ENCODE measurements around the gene TPRG1L. TPM values are rescaled to one million over a fixed set of nuclear protein-coding genes. Genes with fewer than 3 reads are reported as not detected.

TPRG1L gene
- total and polyA plus RNA-seq, 10 of the 15 experiments (the other 5 are each of a cell fraction or from before 2014, with no cell fraction given), result 1.5 to 16.5 (median 8.0) TPM

GRCh38 chr1:3628445-3628844, 3.6 kb downstream of the TPRG1L start:
- DNase-seq (ENCODE audit: low read depth, low spot score), result no peak
- ATAC-seq, result no peak
- ChIA-PET SMC1A (ENCODE audit: uncharacterized antibody, unreplicated experiment) (interaction anchor here (1.1 to 2.5 kb wide), 2 partner anchors 9 to 32 kb away, joined by 3 to 10 read pairs; no protein-coding TSS in a partner anchor), RAD21 (ENCODE audit: unreplicated experiment) (no interaction called here), POLR2A (interaction anchor here (0.7 to 1.1 kb wide), 2 partner anchors 9 to 25 kb away, joined by 3 read pairs; no protein-coding TSS in a partner anchor), CTCF (interaction anchor here (1.0 to 2.9 kb wide), 5 partner anchors 9 to 64 kb away, joined by 3 to 15 read pairs (median 3); no protein-coding TSS in a partner anchor)
- Histone ChIP-seq H2AFZ (ENCODE audit: control insufficient read depth, low read depth, low read length) (no peak overlapping the region), H3K4me2 (ENCODE audit: control insufficient read depth, insufficient read depth) (no peak overlapping the region), H3K36me3 (ENCODE audit: control insufficient read depth in 2 of 2, insufficient read depth in 2 of 2, low read length in 1 of 2) (peaks cover 7 to 13% of the 10 kb centered on the region in 2 experiments), H3K79me2 (ENCODE audit: control insufficient read depth, insufficient read depth, low read length) (no peaks in the 10 kb centered on the region), H4K20me1 (ENCODE audit: control insufficient read depth, insufficient read depth) (no peaks in the 10 kb centered on the region), H3K9ac (ENCODE audit: control insufficient read depth, insufficient read depth, low read length) (no peak overlapping the region), H3K4me1 (ENCODE audit: control insufficient read depth, insufficient read depth, low read length) (peaks cover 5% of the 10 kb centered on the region; the same call in 1 of the 2 replicates), H3K27ac (ENCODE audit: control insufficient read depth, insufficient read depth) (no peak overlapping the region), H3K9me3 (replicated peaks; ENCODE audit: control insufficient read depth, insufficient read depth, low read length) (no peaks in the 10 kb centered on the region), H3K4me3 (no peak overlapping the region), H3K27me3 (replicated peaks in 1 of 2; ENCODE audit: control insufficient read depth in 2 of 2, insufficient read depth in 2 of 2, low read length in 1 of 2) (no peaks in the 10 kb centered on the region)
- no TSS peak for BruUV-seq (replicated peaks)
- TF ChIP-seq NBN (IDR thresholded peaks at IDR 0.05) (no peak), PRDM15 (CRISPR knock-in tag; IDR thresholded peaks at IDR 0.05) (no peak)
- over 99% methylated on average over 10 of the region's 10 CpGs for WGBS (ENCODE audit: insufficient coverage, insufficient replicate concordance, low lambda C conversion rate, missing lambda C conversion rate)
- no peak for FAIRE-seq
- in situ Hi-C loops (cut with MboI), result loop anchor here (10.0 kb wide), 1 partner anchor 144 kb away; no protein-coding TSS in a partner anchor
- intact Hi-C loops (cut with micrococcal nuclease; ENCODE audit: unreplicated experiment), result no loop called here

Measured in GM12878 (cell line).